Measurements from ENCODE around the gene EPHA5.

Gene EPHA5

GRCh38 chr4:65670331-65671031 is at the start of gene EPHA5:
Gene EPHA5 (minus strand): TSS chr4:65670489. CDS start chr4:65669742, 747 bp downstream.
- Histone ChIP-seq H3K36me3 (ENCODE audit: control insufficient read depth, insufficient read depth, low read length) (no peaks in the 10 kb centered on the region), H3K4me3 (replicated peaks; ENCODE audit: low read depth, low read length) (no peak within 1 kb of the TSS), H3K27me3 (replicated peaks; ENCODE audit: control insufficient read depth, insufficient read depth, low read length) (no peaks in the 10 kb centered on the region)
- DNase-seq (ENCODE audit: extremely low read depth, insufficient read length), result no peak
- no peak for TF ChIP-seq CTCF (IDR thresholded peaks at IDR 0.05; ENCODE audit: insufficient read depth, low read length, poor library complexity, severe bottlenecking)

- DNase-seq (ENCODE audit: extremely low read depth, insufficient read length), result no peak
- Histone ChIP-seq H3K36me3 (ENCODE audit: control insufficient read depth, insufficient read depth, low read length) (no peaks in the 10 kb centered on the region), H3K27me3 (replicated peaks; ENCODE audit: control insufficient read depth, insufficient read depth, low read length) (no peaks in the 10 kb centered on the region), H3K4me3 (replicated peaks; ENCODE audit: low read depth, low read length) (no peak overlapping the region)
- no peak for TF ChIP-seq CTCF (IDR thresholded peaks at IDR 0.05; ENCODE audit: insufficient read depth, low read length, poor library complexity, severe bottlenecking)
Measured at GRCh38 chr4:65719635-65720034, 49.3 kb upstream of the EPHA5 start.

GRCh38 chr4:65698631-65699030 is 28.3 kb upstream of the EPHA5 start:
- H3K4me3 ChIP-seq (replicated peaks; ENCODE audit: low read depth, low read length), result no peak overlapping the region
- no peaks in the 10 kb centered on the region for H3K27me3 ChIP-seq (replicated peaks; ENCODE audit: control insufficient read depth, insufficient read depth, low read length)
- TF ChIP-seq CTCF (IDR thresholded peaks at IDR 0.05; ENCODE audit: insufficient read depth, low read length, poor library complexity, severe bottlenecking), result no peak
- no peaks in the 10 kb centered on the region for H3K36me3 ChIP-seq (ENCODE audit: control insufficient read depth, insufficient read depth, low read length)
- no peak for DNase-seq (ENCODE audit: extremely low read depth, insufficient read length)

GRCh38 chr4:65696436-65696835 is 26.1 kb upstream of the EPHA5 start:
- TF ChIP-seq CTCF (IDR thresholded peaks at IDR 0.05; ENCODE audit: insufficient read depth, low read length, poor library complexity, severe bottlenecking), result no peak
- H3K4me3 ChIP-seq (replicated peaks; ENCODE audit: low read depth, low read length), result no peak overlapping the region
- H3K36me3 ChIP-seq (ENCODE audit: control insufficient read depth, insufficient read depth, low read length), result no peaks in the 10 kb centered on the region
- H3K27me3 ChIP-seq (replicated peaks; ENCODE audit: control insufficient read depth, insufficient read depth, low read length), result no peaks in the 10 kb centered on the region
- DNase-seq (ENCODE audit: extremely low read depth, insufficient read length), result no peak

GRCh38 chr4:65671372-65671771 is 1.1 kb upstream of the EPHA5 start:
- DNase-seq (ENCODE audit: extremely low read depth, insufficient read length), result no peak
- H3K4me3 ChIP-seq (replicated peaks; ENCODE audit: low read depth, low read length), result no peak overlapping the region
- no peaks in the 10 kb centered on the region for H3K36me3 ChIP-seq (ENCODE audit: control insufficient read depth, insufficient read depth, low read length)
- no peaks in the 10 kb centered on the region for H3K27me3 ChIP-seq (replicated peaks; ENCODE audit: control insufficient read depth, insufficient read depth, low read length)
- no peak for TF ChIP-seq CTCF (IDR thresholded peaks at IDR 0.05; ENCODE audit: insufficient read depth, low read length, poor library complexity, severe bottlenecking)

GRCh38 chr4:65670020-65670330 is 314 bp downstream of the EPHA5 start:
- no peaks in the 10 kb centered on the region for H3K36me3 ChIP-seq (ENCODE audit: control insufficient read depth, insufficient read depth, low read length)
- no peak for TF ChIP-seq CTCF (IDR thresholded peaks at IDR 0.05; ENCODE audit: insufficient read depth, low read length, poor library complexity, severe bottlenecking)
- no peak overlapping the region for H3K4me3 ChIP-seq (replicated peaks; ENCODE audit: low read depth, low read length)
- DNase-seq (ENCODE audit: extremely low read depth, insufficient read length), result no peak
- no peaks in the 10 kb centered on the region for H3K27me3 ChIP-seq (replicated peaks; ENCODE audit: control insufficient read depth, insufficient read depth, low read length)

Data from GM06990 (cell line).